ENCODE results near the gene ZBTB17.

DNA sequence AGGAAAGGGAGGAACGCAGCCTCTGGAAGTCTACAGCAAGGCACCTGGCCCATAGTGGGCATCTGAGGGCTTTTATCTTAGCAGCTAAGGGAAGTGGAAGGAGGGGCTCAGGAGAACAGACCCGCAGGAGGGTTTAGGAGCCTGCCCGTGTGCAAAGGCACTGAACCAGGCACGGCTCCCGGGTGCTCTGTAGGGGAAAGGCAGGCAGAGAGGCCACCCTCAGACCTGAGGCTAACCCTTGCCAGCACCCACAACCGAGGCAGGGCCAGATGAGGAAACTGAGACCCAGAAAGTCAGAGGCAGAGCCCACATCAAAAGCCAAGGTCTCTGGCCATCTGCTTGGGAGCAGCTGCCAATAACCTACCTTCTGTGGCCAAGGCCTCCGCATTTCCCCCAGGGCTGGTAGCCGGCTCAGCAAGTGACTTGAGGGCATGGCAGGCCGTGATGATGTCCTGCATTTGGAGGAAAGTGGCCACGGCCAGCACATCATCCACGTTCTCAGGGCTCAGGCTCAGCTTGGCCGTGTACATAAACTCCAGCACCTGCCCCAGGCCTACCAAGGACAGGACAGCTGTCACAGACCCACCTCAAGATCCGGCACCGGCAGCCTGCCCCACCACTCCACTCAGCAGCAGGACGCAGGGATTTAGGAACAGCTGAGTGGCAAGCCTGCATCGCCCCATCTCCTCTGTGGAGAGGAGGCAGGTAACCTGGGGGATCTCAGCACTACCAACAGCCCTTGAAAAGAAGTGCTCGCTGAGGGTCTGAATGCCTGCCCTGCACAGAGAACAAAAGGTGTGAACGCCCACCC, 29.1 kb downstream of the ZBTB17 start:
- TF ChIP-seq, protein P1, sequence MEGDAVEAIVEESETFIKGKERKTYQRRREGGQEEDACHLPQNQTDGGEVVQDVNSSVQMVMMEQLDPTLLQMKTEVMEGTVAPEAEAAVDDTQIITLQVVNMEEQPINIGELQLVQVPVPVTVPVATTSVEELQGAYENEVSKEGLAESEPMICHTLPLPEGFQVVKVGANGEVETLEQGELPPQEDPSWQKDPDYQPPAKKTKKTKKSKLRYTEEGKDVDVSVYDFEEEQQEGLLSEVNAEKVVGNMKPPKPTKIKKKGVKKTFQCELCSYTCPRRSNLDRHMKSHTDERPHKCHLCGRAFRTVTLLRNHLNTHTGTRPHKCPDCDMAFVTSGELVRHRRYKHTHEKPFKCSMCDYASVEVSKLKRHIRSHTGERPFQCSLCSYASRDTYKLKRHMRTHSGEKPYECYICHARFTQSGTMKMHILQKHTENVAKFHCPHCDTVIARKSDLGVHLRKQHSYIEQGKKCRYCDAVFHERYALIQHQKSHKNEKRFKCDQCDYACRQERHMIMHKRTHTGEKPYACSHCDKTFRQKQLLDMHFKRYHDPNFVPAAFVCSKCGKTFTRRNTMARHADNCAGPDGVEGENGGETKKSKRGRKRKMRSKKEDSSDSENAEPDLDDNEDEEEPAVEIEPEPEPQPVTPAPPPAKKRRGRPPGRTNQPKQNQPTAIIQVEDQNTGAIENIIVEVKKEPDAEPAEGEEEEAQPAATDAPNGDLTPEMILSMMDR (IDR thresholded peaks at IDR 0.05) = no peak
- TF ChIP-seq POLR2A (IDR thresholded peaks at IDR 0.05) = no peak
- TF ChIP-seq POLR2AphosphoS5 (IDR thresholded peaks at IDR 0.05; ENCODE audit: insufficient read depth in 1 of 2, low read depth in 1 of 2) = no peak
